Esophagus muscularis mucosa (tissue), 4 donors: Measurements from ENCODE around the gene ZFR.
"Not testable (repeated sequence)": the region's sequence is repeated elsewhere in the genome, so short reads cannot be mapped to it uniquely, and the experiment has no call there.

Source experiments
- CTCF ChIP-seq, 3 experiments: fragments of 200-600 bp in 2 of 3; fragments of 450-650 bp in 1 of 3; sonication (generic) in 2 of 3; IDR thresholded peaks; one replicate each; pipeline ENCODE4 v1.5.1; 2017 to 2019; ENCODE audit warnings: antibody characterized with exemption in 3 of 3, mild to moderate bottlenecking in 2 of 3, moderate library complexity in 1 of 3
- EP300 ChIP-seq: sonication (generic); formaldehyde crosslinking; IDR thresholded peaks from one replicate; pipeline ENCODE4 v1.6.1; 2017; ENCODE audit warnings: antibody characterized with exemption
- POLR2A ChIP-seq: fragments of 450-650 bp; IDR thresholded peaks from one replicate; pipeline ENCODE4 v1.6.1; 2017; ENCODE audit warnings: antibody characterized with exemption, moderate library complexity, mild to moderate bottlenecking, low read depth
- POLR2AphosphoS5 ChIP-seq, 2 donors: sonication (generic); formaldehyde crosslinking; IDR thresholded peaks; one replicate each; pipeline ENCODE4 v1.6.1; 2017; ENCODE audit warnings: antibody characterized with exemption in 2 of 2

- TF ChIP-seq CTCF (IDR thresholded peaks at IDR 0.05); POLR2A; POLR2AphosphoS5 (IDR thresholded peaks at IDR 0.05); EP300: not testable (repeated sequence)
These were observed 130.4 kb downstream of the ZFR start for GRCh38 chr5:32314152-32314488.
